Measurements from ENCODE around the gene MKRN2.

GRCh38 chr3:12579905-12580304, 23.0 kb downstream of the MKRN2 start:
- no peak for TF ChIP-seq POLR2A (IDR thresholded peaks at IDR 0.05; ENCODE audit: low read depth, low read length)
- no peak for TF ChIP-seq CTCF (IDR thresholded peaks at IDR 0.05; ENCODE audit: extremely low read depth in 1 of 2, insufficient read depth in 1 of 2, low read depth in 1 of 2, low read length in 2 of 2)
- no peak for TF ChIP-seq MYC (IDR thresholded peaks at IDR 0.05; ENCODE audit: low read depth, low read length)
- no peak for TF ChIP-seq EZH2 (IDR thresholded peaks at IDR 0.05; ENCODE audit: borderline replicate concordance, low read depth, low read length, severe bottlenecking)
- TF ChIP-seq MAX (IDR thresholded peaks at IDR 0.05; ENCODE audit: insufficient read depth, insufficient read length), result no peak
- peak; percentile 13 for TF ChIP-seq POLR2AphosphoS5 (IDR thresholded peaks at IDR 0.05; ENCODE audit: insufficient read depth, low read depth, low read length)
- no peak for TF ChIP-seq JUN (IDR thresholded peaks at IDR 0.05; ENCODE audit: borderline replicate concordance, insufficient read depth, insufficient read length, low read depth)
- no peak for TF ChIP-seq GATA2 (IDR thresholded peaks at IDR 0.05; ENCODE audit: insufficient read depth, insufficient read length, low read depth, low read length)

Measured in endothelial cell of umbilical vein (primary cell).